HG03064 (cell line): Measurements from ENCODE around the gene TRIM52.
A peak's percentile ranks its signal among the peaks of the same experiment; 100 is the strongest.

Experiments used
- ATAC-seq: cut with Tn5 transposase; IDR thresholded peaks from one replicate; pipeline ENCODE4 v1.9.1; 2021; ENCODE audit warnings: low read depth; ENCODE audit not compliant: unreplicated experiment

Gene TRIM52

DNA sequence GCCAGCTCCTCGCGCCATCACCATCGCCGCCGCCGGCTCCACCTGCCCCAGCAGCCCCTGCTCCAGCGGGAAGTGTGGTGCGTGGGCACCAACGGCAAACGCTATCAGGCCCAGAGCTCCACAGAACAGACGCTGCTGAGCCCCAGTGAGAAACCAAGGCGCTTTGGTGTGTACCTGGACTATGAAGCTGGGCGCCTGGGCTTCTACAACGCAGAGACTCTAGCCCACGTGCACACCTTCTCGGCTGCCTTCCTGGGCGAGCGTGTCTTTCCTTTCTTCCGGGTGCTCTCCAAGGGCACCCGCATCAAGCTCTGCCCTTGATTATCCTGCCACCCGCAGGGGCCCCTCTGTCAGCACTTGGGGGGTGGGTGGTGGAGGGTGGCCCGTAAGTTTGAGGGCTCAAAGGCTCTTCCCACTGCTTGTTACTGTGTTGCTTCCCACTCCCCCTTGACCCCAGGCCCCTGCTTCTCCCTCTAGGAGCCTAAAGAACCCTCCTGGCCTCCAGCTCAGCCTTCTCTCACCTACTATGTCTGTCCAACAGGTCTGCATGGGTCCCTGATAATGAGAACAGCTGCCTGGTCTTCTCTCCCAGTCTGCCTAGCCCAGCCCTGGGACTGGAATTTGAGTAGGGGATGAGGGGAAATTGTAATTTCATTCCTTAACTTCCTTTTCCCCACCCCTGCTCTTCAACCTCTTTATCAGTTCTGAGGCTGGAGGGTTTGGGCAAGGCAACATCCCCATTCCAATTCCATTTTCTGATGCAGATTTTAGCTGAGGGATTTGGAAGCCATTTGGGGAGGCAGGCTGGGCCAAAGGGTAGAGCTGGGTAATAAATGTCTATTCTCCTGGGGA is 26.3 kb downstream of the TRIM52 start:
- no peak for ATAC-seq

DNA sequence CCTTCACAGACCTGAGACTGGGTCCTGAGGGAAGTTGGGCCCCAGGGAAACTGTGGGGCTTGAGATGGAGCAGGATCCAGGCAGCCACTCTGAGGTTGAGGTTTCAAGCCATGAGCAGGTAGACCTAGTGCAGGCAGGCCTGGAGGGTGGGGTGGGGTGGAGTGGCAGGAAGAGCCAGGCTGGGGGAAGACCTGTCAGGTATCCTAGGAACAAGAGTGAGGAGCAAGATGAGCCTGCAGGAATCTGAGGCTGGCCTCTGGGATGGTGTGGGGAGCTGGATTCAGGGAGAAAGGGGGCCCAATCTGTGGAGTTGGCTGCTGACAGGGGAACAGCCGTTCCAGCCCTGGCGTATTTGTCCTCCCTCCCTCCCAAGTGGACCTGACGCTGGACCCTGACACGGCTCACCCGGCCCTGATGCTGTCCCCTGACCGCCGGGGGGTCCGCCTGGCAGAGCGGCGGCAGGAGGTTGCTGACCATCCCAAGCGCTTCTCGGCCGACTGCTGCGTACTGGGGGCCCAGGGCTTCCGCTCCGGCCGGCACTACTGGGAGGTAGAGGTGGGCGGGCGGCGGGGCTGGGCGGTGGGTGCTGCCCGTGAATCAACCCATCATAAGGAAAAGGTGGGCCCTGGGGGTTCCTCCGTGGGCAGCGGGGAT is 27.0 kb downstream of the TRIM52 start:
- ATAC-seq: no peak

DNA sequence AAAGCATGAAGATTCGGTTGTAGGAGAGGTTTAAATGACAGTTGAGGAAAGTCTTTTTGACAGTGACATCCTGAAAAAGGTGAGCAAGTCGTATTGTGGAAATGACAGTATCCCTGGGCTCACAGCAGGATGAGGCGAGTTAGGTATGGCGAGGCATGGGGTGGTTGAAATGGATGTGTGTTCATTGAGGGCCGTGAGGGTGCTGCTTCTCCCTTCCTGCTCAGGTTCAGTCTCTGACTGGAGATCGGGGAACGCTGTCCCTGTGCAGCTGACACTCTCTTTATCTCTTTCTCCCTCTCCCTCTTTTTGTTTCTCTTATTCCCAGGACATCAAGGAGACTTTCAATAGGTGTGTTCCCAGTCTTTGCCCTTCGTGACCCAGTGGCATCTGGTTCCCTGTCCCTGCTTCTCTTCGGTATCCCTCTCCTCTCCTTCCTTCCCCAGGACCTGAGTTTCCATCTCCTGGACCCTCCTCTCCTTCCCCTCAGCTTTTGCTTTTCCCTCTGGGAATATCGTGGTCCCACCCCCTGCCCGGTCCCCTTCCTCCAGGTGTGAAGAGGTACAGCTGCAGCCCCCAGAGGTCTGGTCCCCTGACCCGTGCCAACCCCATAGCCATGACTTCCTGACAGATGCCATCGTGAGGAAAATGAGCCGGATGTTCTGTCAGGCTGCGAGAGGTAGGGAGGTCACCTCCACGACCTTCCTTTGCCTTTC is 27.7 kb downstream of the TRIM52 start:
- ATAC-seq: no peak

DNA sequence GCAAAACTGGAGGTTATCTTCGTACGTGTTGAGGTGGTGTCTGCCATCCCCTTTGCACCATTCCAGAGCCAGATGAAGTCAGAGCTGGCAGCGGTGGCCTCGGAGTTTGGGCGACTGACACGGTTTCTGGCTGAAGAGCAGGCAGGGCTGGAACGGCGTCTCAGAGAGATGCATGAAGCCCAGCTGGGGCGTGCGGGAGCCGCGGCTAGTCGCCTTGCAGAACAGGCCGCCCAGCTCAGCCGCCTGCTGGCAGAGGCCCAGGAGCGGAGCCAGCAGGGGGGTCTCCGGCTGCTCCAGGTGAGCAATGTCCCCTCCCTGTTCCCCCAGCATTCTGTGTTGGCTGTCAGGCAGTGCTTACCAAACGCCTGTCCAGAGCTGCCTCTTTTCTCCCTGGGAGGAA is 28.4 kb downstream of the TRIM52 start:
- ATAC-seq: no peak

DNA sequence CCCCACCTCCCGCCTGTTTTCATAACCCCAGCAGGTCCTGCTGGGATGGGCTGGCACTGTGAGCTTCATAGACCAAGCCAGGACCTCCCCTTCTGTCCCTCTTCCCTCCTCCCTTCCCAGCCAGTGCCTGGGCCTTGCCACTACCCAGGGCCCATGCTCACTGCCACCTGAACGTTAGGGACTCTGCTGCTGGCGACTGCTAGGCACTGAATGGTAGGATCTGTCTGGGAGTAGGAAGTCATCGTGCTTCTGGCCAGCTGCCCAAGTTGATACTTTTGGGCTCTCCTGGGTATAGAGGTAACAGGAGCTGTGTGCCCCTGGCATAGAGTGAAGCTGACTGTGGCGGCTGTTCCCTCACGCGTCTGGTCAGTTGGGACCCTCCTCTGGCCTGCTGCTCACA is 29.5 kb downstream of the TRIM52 start:
- no peak for ATAC-seq

DNA sequence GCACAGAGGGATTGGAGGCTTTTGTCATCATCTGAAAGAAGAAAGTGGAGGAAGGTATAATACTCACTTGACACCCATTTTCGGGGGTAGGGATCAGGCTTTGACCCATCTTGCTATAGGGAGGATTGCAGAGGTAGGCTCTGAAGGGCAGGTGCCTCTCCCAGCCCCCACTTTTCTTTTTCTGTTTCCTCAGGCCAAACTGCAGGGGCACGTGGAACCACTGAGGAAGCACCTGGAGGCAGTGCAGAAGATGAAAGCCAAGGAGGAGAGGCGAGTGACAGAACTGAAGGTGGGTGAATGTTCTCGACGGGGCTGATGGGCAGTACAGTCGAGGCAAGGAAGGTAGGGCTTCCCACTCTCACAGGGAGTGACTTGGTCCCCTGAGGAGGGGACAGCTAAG is 30.4 kb downstream of the TRIM52 start:
- ATAC-seq: no peak

DNA sequence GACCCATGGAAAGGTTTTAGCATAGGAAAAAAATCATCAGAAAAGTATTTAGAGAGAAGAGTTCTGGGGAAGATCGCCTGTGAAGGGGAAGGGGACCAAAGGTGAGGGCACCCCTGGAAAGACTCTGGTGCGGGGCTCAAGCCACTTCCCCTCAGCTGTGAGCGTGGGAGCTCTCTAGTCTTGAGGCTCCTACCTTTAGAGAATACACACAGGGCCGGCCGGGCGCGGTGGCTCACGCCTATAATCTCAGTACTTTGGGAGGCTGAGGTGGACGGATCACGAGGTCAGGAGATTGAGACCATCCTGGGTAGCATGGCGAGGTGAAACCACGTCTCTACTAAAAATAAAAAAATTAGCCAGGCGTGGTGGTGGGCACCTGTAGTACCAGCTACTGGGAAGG is 30.9 kb downstream of the TRIM52 start:
- no peak for ATAC-seq

DNA sequence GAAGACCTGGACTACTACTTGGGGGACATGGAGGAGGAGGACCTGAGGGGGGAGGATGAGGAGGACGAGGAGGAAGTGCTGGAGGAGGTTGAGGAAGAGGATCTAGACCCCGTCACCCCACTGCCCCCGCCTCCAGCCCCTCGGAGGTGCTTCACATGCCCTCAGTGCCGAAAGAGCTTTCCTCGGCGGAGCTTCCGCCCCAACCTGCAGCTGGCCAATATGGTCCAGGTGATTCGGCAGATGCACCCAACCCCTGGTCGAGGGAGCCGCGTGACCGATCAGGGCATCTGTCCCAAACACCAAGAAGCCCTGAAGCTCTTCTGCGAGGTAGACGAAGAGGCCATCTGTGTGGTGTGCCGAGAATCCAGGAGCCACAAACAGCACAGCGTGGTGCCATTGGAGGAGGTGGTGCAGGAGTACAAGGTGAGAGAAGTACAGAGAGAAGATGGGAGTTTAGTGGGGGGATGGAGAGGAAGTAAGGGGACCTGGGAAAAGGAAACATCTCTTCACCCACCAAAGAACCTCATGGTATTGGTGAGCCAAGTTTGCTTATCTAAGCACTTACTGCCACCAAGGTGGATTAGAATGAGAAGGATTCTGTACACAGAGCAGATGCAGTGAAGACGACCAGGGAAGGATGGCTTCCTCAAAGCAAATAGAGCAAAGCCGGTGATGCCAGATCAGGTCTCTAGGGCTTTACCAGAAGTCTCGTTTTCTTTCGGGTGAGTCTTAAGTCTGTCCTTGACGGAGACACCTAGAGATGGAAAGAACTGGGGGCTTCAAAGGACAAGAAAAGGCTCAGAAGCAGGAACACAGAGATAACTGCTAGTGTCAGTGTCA is 36.3 kb downstream of the TRIM52 start:
- ATAC-seq: no peak

DNA sequence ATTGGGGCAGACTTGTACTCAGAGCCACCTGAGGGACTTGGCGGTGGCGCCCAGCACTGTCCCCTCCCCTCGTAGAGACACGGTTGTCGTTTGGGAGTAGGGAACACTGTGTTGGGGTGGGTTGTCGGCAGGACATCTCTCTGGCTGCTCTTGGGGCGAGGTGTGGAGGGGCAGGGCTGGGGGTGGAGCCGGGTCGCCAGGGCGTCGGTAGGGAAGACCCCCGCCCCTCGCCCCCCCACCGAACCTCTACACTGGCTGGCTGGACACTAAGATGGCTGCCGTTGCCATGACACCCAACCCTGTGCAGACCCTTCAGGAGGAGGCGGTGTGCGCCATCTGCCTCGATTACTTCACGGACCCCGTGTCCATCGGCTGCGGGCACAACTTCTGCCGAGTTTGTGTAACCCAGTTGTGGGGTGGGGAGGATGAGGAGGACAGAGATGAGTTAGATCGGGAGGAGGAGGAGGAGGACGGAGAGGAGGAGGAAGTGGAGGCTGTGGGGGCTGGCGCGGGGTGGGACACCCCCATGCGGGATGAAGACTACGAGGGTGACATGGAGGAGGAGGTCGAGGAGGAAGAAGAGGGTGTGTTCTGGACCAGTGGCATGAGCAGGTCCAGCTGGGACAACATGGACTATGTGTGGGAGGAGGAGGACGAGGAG is 37.1 kb downstream of the TRIM52 start:
- no peak for ATAC-seq

DNA sequence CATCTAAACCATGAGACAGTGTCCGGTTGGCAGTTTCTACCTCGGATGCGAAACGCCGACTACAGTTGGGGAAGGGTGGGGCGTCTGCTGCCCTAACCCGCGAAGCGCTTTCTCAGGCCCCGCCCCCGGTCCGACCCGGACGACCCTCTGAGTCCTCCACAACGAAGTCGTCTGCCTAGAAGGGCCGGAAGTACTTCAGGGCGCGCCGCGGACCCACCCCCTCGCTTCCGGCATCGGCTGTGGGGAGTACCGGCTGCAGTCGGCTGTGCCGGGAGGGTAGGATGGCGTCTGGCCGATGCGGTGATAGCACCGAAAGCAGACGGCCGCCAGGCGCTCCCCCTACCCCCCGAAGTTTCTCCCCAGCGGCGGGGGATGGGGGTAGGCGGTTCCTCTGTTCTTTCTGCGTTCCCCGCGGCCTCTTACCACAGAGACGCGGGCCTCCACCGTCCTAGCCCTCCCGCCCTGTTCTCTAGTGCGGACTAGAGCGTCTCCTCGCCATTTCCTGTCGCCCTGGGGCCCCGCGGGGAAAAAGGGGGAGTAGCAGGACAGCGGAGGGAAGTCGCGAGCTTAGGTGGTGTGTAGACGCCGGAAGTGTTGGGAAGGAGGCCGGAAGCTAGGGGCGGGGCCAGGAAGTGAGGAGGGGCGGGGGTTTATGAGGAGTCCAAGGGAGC is 37.8 kb downstream of the TRIM52 start, which contains the start of gene TRIM41:
Gene TRIM41 (plus strand): TSS at position 224 of the 671 bp plus-strand sequence. CDS start 719 bp downstream, outside the sequence.
- peak; percentile 66 for ATAC-seq

DNA sequence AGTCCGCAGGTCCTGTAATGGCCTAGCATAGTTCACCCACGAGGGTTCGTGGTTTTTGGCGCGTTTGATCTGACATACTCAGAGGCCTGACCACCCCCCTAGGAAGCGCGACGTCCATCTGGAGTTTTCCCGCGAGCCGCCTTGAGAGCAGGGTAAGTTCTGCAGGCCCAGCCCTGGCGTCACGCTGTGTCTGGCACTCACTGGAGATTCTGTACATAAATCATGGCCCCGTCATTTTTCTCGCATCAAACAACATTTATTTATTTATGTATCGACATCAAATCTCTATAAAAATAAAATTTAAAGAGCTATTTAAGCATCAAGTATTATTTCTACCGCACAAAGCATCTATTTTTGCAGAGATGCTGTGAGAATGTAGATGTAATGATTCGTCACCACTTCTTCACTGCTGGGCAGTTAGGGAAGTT is 38.3 kb downstream of the TRIM52 start:
- ATAC-seq: no peak

DNA sequence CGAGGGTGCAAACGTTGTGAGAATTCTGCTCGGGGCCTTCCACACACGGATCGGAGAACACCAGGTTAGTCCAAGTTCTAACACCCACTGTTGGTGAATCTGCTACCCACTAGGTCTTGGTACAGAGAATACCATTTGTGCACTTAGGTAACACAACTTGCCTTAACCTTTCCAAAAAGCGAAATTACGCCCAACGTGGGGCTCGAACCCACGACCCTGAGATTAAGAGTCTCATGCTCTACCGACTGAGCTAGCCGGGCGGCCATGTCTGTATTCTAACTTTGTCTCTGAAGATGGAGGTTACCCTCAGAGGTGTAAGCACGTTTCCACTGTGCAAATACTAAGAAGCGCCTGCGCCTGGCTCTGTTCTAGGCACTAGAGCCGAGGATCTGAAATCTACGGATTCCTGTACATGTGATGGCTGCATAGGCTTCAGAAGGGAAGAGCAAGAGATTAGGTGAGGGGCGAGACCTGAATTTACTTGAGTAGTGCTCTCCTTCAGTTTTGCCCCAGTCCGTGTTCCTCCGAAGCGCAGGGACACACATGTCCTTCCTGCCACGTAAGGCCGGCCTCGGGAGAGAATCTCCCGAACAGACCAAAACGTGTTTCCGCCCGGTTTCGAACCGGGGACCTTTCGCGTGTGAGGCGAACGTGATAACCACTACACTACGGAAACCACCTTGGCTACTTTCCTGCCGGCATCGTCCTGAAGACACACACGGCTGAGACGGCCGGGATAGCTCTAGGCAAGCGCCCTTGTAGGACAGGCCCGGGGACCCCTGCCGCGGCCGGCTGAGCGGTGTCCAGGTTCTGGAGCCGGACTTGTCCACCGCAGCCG is 38.9 kb downstream of the TRIM52 start:
- peak; percentile 23 for ATAC-seq

DNA sequence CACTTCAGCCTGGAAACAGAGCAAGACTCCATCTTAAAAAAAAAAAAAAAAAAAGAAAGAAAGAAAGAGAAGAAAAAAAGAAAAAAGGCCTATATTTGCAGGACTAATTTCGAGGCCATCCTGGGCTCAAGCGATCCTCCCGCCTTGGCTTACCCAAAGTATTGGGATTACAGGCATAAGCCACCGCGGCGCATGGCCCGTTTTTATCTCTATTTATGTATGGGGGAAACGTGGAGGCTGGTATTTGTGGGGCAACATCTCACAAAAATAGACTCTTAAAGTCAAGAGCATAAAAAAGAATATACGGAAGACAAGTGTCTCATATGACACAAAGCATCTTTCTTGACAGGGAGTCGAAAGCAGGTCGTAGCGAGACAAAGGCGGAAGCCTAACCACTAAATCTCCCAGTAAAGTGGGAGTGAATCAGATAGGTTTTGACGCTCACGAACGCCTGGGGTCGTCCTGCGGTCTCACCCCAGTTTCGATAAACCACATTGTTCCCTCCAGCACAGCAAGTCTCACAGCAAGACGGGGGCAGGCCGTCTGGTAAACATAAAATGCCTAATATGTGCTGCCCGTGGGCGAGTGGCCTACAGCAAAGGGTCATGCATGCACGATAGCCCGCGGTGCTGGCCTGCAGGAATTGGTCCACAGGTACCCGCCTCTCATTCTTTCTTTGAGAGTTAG is 39.7 kb downstream of the TRIM52 start:
- ATAC-seq: no peak

DNA sequence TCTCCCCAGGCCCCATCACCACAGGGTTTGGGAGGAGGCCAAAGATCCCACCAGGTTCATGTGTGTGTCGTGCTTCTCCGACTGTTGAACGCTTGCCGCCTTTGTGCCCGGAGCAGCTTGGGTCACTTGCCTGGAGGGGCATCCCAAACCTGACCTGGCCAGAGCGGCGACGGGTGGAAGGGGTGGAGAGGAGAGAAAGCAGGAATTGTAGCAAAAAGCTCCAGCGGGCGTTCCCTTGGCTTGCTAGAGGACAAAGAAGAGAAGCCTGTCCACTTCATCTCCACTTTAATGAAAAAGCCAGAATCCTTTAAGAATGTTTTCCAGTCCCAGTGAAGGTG is 40.8 kb downstream of the TRIM52 start:
- ATAC-seq: no peak

DNA sequence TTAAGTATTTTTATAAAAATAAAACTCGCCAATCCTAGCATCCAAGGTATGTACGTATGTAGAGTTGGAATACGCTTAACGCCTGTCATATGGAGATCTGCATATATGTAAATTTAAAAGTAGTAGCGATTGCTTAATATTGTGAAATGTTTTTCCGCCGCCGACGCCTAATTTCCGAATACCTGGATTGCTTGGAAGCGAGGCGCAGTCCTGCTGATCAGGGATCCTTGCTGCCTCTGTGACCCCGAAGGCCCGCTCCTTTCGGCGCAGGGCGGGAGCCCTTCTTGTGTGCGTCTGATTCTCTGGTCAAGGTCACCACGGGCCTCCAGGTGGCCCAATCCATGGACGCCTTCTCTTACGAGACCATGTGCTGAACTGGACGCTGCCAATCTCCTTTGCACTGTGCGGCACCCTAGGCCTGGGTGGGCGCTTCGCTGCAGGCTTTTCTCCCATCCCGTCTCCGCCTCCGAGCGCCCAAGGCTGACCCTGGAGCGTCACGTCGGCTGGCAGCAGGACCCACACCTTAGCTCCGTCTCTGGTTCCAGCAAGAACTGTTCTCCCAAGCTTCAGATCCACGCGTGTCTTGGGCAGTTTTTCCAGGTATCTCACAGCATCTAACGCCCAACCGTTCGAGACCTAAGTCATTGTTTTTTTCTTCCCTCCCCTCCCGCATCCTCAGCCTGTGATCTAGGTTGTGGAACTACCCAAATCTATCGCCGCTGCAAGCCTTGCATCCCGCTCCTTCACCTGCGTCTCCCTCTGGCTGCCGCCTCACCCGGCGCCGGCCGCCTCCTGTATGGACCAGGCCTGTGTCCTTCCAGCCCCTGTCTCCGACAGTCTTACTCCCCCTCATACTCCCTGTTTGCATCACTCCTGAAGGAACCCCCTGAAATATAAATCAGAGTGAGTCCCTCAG is 41.4 kb downstream of the TRIM52 start:
- ATAC-seq: no peak

DNA sequence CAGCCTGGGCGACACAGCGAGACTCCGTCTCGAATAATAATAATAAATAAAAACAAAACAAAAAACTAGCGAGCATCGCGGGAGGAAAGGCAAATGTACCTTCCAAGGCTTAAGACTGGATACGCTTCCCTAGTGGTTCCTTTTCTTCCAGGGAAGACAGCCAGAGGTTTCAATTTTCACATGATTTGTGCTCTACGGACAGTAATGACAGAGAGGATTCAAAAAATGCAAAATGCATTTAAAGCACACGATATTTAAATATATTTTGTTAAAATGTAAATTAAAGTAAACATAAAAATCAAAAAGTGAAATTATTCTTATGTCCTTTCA is 42.2 kb downstream of the TRIM52 start:
- ATAC-seq: no peak

DNA sequence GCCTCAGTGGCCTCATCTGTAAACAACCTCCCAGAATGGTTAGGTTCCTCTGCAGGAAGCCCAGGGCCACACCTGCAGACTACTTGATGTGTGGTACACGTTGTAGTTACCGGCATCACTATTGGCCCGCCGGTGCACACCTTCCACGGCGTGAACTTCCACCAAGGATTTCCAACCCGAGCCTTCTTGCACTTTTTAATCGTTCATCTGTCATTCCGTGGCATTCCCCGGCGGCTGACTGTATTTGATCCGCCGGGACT is 43.2 kb downstream of the TRIM52 start:
- ATAC-seq: peak; percentile 25
